CD4-positive, alpha-beta T cell treated with Interleukin-12 subunit alpha and Interleukin-12 subunit beta, for 1 hour (primary cell): ENCODE measurements around the gene APOL4.

Experiments used
- DNase-seq: peaks from one replicate; pipeline ENCODE4 v3.0.0-alpha.2; 2020

The APOL4 gene

DNA sequence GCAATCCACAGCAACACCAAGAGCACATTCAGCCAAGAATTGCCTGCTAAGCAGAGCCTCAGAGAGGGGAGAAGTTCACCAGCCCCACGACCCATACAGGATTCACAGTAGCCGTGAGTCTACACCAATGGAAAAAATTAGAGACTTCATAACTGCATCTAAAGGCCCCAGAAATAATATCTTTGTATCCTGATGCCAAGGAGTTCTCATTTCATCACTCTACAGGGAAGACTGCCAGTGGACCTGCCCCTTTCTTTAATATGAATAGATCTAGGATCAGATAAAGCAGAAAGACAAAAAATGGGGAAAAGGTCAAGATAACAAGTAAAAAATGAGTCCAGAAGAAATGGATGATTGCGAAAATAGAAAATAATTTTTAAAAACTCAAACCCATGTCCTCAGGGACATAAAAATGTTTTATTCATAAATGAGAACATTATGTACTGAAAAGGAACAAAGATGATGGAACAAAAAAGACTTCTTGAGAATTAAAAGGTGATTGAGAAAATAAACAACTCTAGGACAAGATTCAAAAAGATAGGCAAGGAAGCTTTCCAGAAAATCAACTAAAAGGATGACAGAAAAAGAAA, 50.5 kb downstream of the APOL4 start:
- no peak for DNase-seq

GRCh38 chr22:36149441-36149840, 52.2 kb downstream of the APOL4 start:
- DNase-seq: no peak

DNA sequence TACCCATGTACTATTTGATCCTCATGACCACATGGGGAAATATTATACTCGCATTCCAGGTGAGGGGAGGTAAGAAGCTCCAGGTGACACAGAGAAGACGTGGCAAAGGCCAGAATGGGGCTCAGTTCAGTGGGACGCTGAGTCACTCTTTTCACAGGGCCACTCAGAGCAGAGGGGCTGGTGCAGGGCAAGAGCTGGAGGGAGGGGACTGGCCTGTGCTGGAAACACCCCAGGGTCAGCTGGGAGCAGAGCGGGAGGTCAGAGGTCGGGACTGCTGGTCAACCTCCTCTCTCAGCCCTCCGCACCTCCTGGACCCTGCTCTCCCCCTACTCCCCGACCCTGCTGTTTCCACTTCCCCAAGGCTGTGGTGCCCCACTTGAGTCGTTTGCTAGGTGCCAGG, 53.2 kb downstream of the APOL4 start:
- no peak for DNase-seq

- DNase-seq: no peak
Observed at GRCh38 chr22:36147196-36147791, 54.3 kb downstream of the APOL4 start.

DNA sequence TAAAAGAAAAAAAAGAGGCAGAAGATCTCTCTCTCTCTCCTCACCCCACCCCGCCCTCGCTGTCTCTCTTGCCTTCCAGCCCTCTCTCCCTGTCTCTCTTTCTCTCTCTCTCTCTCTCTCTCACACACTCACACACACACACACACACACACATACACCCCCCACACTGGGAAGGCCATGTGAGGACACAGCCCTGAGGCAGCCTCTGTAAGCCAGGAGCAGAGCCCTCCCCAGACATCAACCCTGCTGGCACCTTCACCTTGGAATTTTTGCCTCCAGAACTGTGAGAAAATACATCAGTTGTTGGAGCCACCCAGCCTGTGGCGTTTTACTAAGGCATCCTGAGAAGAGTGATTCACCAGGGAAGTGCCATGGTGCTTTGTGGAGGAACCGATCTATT, 55.7 kb downstream of the APOL4 start:
- DNase-seq: no peak

GRCh38 chr22:36144886-36145541, 56.6 kb downstream of the APOL4 start:
- DNase-seq: peak; percentile 50

GRCh38 chr22:36143956-36144355, 57.7 kb downstream of the APOL4 start:
- DNase-seq: no peak

DNA sequence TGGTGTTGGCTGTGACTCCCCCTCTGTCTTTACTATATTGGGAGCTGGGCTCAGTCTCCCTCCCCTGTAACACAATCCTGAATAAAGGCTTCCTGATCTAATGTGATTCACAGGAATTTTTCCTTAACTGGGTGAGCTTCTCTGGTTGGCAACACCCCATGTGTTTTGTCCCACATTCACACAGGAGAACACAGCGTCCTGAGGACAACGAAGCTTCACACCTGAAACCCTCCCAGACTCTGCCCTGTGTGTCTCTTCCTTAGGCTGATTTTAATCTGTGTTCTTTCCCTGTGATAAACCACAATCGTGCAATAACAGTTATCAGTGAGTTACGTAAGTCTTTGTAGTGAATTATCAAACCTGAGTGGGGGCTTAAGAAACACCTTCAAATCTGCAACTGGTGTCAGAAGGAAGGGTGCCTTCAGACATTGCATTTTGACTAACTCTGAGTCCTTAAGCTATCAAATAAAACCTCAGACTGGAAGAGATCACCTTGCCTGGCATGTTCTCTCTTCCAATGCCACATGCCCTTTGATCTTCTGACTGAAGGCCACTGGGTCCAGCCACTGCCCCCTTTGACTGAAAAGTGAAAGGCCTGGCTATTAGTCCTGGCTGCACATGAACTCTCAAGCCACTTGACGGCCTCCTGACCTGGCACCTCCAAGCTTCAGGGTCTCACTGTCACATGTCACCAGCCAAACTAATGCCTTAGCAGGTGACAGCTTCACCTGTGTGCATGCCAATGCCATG, 58.4 kb downstream of the APOL4 start:
- DNase-seq: no peak

DNA sequence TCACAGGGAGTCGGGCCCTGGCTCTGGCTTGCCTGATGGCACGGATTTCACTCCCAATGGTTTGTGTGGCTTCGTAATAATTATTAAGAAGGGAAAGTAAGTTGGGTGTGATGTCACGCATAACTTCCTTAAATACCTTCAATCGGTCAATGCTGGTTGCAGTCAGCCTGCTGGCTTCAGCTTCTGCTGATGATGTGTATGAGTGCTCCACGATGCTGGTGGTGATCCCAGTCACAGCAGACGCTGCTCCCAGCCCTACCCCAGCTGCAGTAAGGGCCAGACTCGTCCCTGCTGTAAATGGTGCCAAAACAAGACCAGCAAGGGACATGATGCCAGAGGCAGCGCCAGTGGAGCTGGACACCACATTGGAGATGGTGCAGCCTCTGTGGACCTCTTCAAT, 60.1 kb downstream of the APOL4 start:
- no peak for DNase-seq
